Activated B cell treated with CpG ODN at 0.5 μM for 24 hours (primary cell): ENCODE results near the gene AUTS2. TPM values are rescaled to one million over a fixed set of nuclear protein-coding genes. Genes with fewer than 3 reads are reported as not detected.
A peak's percentile ranks its signal among the peaks of the same experiment; 100 is the strongest.

Source experiments
- ATAC-seq: fragments of 200-7000 bp; cut with Tn5 transposase; one replicate; pipeline ENCODE4 v1.10.0; 2021; ENCODE audit warnings: low read depth, mild to moderate bottlenecking, moderate library complexity
- CTCF ChIA-PET: fragments of 350-600 bp; sonication (Branson Sonifier 250); formaldehyde crosslinking; loops from one replicate; lab custom pipeline; 2021; ENCODE audit warnings: antibody characterized with exemption; lab: Charles Lee
- POLR2A ChIA-PET: fragments of 350-600 bp; sonication (Branson Sonifier 250); formaldehyde crosslinking; loops from one replicate; lab custom pipeline; 2021; ENCODE audit warnings: antibody characterized with exemption; lab: Charles Lee
- DNase-seq: peaks from one replicate; pipeline ENCODE4 v3.0.0; 2022
- H3K27ac Mint-ChIP-seq: one replicate; pipeline ENCODE4 v1.8.0; 2020; ENCODE audit warnings: mixed read lengths
- H3K27me3 Mint-ChIP-seq: one replicate; pipeline ENCODE4 v1.8.0; 2021; ENCODE audit warnings: mixed read lengths
- H3K36me3 Mint-ChIP-seq: one replicate; pipeline ENCODE4 v1.8.0; 2021; ENCODE audit warnings: low read depth, mixed read lengths
- H3K4me1 Mint-ChIP-seq: one replicate; pipeline ENCODE4 v1.8.0; 2021; ENCODE audit warnings: mixed read lengths
- H3K4me3 Mint-ChIP-seq: one replicate; pipeline ENCODE4 v1.8.0; 2020; ENCODE audit warnings: mild to moderate bottlenecking, mixed read lengths
- H3K9me3 Mint-ChIP-seq: one replicate; pipeline ENCODE4 v1.8.0; 2020; ENCODE audit warnings: mixed read lengths
- intact Hi-C: fragments of 100-400 bp; cut with micrococcal nuclease; formaldehyde crosslinking; loops from one replicate; pipeline ENCODE4 v1.15.1; 2024
- total RNA-seq: library from RNA; stranded (reverse); gene quantifications from 2 replicates; pipeline ENCODE4 v1.2.3, GENCODE V29; 2022
- TF ChIP-seq, protein P1 (sequence below): fragments of 200-600 bp; IDR thresholded peaks from one replicate; pipeline ENCODE4 v1.8.0; 2022; ENCODE audit warnings: antibody characterized with exemption, mild to moderate bottlenecking

Gene AUTS2
- total RNA-seq, 1 donor from 2014 or later, result 15.9 TPM

DNA sequence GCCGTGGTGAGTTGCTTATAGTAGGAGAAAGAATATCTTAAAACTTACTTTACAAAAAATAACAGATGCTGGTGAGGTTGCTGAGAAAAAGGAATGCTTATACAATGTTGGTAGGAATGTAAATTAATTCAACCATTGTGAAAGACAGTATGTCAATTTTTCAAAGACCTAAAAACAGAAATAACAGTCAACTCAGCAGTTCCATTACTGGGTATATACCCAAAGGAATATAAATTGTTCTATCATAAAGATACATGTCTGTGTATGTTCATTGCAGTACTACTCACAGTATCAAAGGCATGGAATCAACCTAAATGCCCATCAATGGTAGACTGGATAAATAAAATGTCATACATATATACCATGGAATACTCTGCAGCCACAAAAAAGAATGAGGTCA lies 420.4 kb downstream of the AUTS2 start:
- Mint-ChIP-seq H3K36me3 (no peaks in the 10 kb centered on the region), H3K9me3 (no peaks in the 10 kb centered on the region), H3K4me3 (no peak overlapping the region), H3K4me1 (peaks cover 15% of the 10 kb centered on the region), H3K27me3 (no peaks in the 10 kb centered on the region), H3K27ac (no peak overlapping the region)
- DNase-seq (no peak), ATAC-seq (no peak)
- ChIA-PET POLR2A (no interaction called here), CTCF (no interaction called here)
- TF ChIP-seq, protein P1, sequence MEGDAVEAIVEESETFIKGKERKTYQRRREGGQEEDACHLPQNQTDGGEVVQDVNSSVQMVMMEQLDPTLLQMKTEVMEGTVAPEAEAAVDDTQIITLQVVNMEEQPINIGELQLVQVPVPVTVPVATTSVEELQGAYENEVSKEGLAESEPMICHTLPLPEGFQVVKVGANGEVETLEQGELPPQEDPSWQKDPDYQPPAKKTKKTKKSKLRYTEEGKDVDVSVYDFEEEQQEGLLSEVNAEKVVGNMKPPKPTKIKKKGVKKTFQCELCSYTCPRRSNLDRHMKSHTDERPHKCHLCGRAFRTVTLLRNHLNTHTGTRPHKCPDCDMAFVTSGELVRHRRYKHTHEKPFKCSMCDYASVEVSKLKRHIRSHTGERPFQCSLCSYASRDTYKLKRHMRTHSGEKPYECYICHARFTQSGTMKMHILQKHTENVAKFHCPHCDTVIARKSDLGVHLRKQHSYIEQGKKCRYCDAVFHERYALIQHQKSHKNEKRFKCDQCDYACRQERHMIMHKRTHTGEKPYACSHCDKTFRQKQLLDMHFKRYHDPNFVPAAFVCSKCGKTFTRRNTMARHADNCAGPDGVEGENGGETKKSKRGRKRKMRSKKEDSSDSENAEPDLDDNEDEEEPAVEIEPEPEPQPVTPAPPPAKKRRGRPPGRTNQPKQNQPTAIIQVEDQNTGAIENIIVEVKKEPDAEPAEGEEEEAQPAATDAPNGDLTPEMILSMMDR, result no peak
- intact Hi-C loops, result no loop called here

DNA sequence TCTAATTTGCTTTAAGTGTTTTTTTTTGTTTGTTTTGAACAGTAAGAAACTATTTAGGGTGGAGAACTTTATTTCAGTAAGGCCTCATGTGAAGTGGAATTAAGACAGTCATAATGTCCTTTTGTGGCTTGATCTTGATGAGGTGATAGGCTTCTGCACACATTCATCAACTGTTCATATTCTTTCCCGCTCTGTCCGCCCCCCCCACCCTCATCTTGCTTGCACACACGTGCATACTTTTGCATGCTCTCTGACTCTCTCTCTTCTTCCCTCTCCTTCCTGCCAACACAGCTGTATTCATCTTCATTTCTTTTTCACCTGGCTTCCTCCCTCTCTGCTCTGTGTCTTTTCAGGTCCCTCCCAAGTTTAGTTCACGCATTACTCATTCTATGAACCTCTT lies 429.6 kb downstream of the AUTS2 start:
- Mint-ChIP-seq H3K27me3 (no peaks in the 10 kb centered on the region), H3K4me3 (no peak overlapping the region), H3K27ac (no peak overlapping the region), H3K4me1 (peaks cover 27% of the 10 kb centered on the region), H3K9me3 (no peaks in the 10 kb centered on the region), H3K36me3 (no peaks in the 10 kb centered on the region)
- TF ChIP-seq, protein P1, result no peak
- ChIA-PET POLR2A (no interaction called here), CTCF (no interaction called here)
- peak; percentile 10 for ATAC-seq
- intact Hi-C loops, result no loop called here
- DNase-seq, result no peak

DNA sequence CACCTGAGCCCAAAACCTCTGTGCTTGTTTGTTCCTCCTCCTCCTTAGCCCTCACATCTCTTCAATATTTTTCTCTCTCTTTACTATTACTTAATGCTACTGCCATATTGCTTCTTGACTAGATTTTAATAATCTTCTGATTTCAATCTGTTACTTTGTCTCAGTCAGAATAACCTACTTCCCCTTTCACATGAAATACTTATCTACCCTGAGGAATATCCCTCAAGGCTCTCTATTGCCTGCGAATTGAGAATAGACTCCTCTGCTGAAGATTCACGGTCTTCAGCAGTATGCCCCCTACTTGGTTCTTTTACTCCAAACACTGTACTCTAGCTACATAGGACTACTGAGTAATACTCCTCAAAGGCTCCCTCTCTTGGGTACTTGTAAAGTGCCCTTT lies 430.3 kb downstream of the AUTS2 start:
- ATAC-seq, result no peak
- Mint-ChIP-seq H3K9me3 (no peaks in the 10 kb centered on the region), H3K27me3 (no peaks in the 10 kb centered on the region), H3K4me1 (peaks cover 32% of the 10 kb centered on the region), H3K27ac (no peak overlapping the region), H3K36me3 (no peaks in the 10 kb centered on the region), H3K4me3 (no peak overlapping the region)
- intact Hi-C loops, result no loop called here
- DNase-seq, result no peak
- POLR2A ChIA-PET, result no interaction called here
- CTCF ChIA-PET, result no interaction called here
- TF ChIP-seq, protein P1, result no peak

DNA sequence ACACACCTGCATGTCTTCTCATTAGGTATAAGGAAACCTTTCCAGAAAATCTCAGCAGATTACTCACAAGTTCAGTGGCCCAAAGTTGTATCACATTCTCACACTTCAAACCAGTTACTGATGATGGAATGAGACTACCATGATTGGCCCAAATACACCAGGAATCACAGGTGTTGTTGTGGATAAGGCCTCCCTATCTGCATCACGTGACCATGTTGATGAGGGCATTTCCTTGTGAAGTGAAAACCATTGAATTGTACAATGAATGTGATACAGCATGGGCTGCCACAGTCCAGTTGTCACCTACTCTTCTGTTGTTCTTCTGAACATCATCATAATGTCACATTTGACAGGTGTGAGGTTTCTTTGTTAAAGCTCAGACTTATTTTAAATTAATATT lies 431.7 kb downstream of the AUTS2 start:
- H3K9me3 Mint-ChIP-seq, result no peaks in the 10 kb centered on the region
- ATAC-seq (no peak), DNase-seq (no peak)
- H3K4me3 Mint-ChIP-seq, result no peak overlapping the region
- no peaks in the 10 kb centered on the region for H3K27me3 Mint-ChIP-seq
- CTCF ChIA-PET, result no interaction called here
- TF ChIP-seq, protein P1, result no peak
- no peak overlapping the region for H3K27ac Mint-ChIP-seq
- H3K4me1 Mint-ChIP-seq, result peaks cover 32% of the 10 kb centered on the region
- H3K36me3 Mint-ChIP-seq, result no peaks in the 10 kb centered on the region
- POLR2A ChIA-PET, result no interaction called here
- intact Hi-C loops, result no loop called here

DNA sequence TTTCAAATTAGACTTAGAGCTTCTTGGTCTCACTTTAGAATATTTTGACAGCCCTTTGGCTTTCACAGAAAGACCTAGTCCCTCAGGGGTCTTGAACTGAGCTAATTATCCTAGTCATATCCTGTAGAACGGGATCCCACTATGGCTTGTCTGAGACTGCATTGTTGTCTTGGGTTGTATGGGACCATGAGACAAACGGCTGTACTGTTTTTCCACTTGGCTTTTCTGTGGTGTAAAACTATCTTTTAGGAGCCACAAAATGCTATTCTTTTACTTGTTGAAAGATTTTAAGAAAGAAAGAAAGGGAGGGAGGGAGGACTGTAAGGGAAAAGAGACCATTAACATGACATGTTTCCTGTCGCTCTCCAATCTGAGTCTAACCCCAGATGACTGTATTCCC lies 432.5 kb downstream of the AUTS2 start:
- Mint-ChIP-seq H3K4me3 (no peak overlapping the region), H3K27ac (no peak overlapping the region), H3K9me3 (no peaks in the 10 kb centered on the region), H3K27me3 (no peaks in the 10 kb centered on the region), H3K4me1 (peaks cover 32% of the 10 kb centered on the region), H3K36me3 (no peaks in the 10 kb centered on the region)
- DNase-seq (no peak), ATAC-seq (no peak)
- intact Hi-C loops, result no loop called here
- ChIA-PET CTCF (no interaction called here), POLR2A (no interaction called here)
- TF ChIP-seq, protein P1, result no peak
